NOMO-1 treated with DMSO at 0.1 percent for 48 hours (cell line): ENCODE measurements around the gene NRCAM.

Experiments
- DNase-seq: peaks from one replicate; lab custom pipeline; 2025; ENCODE audit not compliant: unreplicated experiment; lab: John Stamatoyannopoulos, UW

The NRCAM gene

GRCh38 chr7:108425714-108426275 lies 30.4 kb downstream of the NRCAM start:
- DNase-seq: no peak

GRCh38 chr7:108424013-108424412 lies 32.2 kb downstream of the NRCAM start:
- DNase-seq: no peak

- no peak for DNase-seq
Measured at GRCh38 chr7:108423089-108423989, 32.9 kb downstream of the NRCAM start.

GRCh38 chr7:108421720-108422331 lies 34.4 kb downstream of the NRCAM start:
- no peak for DNase-seq

GRCh38 chr7:108419961-108420908 lies 36.0 kb downstream of the NRCAM start:
- peak; percentile 2 for DNase-seq

- no peak for DNase-seq
Measured at GRCh38 chr7:108418946-108419345, 37.3 kb downstream of the NRCAM start.

GRCh38 chr7:108417926-108418325 lies 38.3 kb downstream of the NRCAM start:
- no peak for DNase-seq

- no peak for DNase-seq
Measured at GRCh38 chr7:108417144-108417543, 39.1 kb downstream of the NRCAM start.

- DNase-seq: peak; percentile 73
Measured at GRCh38 chr7:108415821-108416536, 40.3 kb downstream of the NRCAM start.

- DNase-seq: peak; percentile 47
Measured at GRCh38 chr7:108415084-108415483, 41.2 kb downstream of the NRCAM start.

- no peak for DNase-seq
Measured at GRCh38 chr7:108413782-108414492, 42.3 kb downstream of the NRCAM start.

GRCh38 chr7:108413337-108413736 lies 42.9 kb downstream of the NRCAM start:
- no peak for DNase-seq

GRCh38 chr7:108409146-108409545 lies 47.1 kb downstream of the NRCAM start:
- DNase-seq: no peak

- no peak for DNase-seq
Measured at GRCh38 chr7:108408296-108408991, 47.8 kb downstream of the NRCAM start.

GRCh38 chr7:108407676-108408075 lies 48.6 kb downstream of the NRCAM start:
- no peak for DNase-seq

GRCh38 chr7:108406222-108406890 lies 49.9 kb downstream of the NRCAM start:
- DNase-seq: no peak

GRCh38 chr7:108404509-108405420 lies 51.5 kb downstream of the NRCAM start:
- no peak for DNase-seq
